A549 treated with CpdA at 1 μM for 4 hours (cell line): ENCODE measurements around the gene AHSG. TPM values are rescaled to one million over a fixed set of nuclear protein-coding genes. Genes with fewer than 3 reads are reported as not detected.

Experiments used
- total RNA-seq: library from RNA; stranded (reverse); fragments of 200-300 nt; extraction: Qiagen RNA extraction; gene quantifications from 5 replicates; pipeline ENCODE4 v1.2.3, GENCODE V29; 2022; ENCODE audit warnings: low read depth

Gene AHSG
- total RNA-seq = 0.09 to 0.12 TPM (median 0.11 TPM) in 3 of 5 replicates, not detected in the others

DNA sequence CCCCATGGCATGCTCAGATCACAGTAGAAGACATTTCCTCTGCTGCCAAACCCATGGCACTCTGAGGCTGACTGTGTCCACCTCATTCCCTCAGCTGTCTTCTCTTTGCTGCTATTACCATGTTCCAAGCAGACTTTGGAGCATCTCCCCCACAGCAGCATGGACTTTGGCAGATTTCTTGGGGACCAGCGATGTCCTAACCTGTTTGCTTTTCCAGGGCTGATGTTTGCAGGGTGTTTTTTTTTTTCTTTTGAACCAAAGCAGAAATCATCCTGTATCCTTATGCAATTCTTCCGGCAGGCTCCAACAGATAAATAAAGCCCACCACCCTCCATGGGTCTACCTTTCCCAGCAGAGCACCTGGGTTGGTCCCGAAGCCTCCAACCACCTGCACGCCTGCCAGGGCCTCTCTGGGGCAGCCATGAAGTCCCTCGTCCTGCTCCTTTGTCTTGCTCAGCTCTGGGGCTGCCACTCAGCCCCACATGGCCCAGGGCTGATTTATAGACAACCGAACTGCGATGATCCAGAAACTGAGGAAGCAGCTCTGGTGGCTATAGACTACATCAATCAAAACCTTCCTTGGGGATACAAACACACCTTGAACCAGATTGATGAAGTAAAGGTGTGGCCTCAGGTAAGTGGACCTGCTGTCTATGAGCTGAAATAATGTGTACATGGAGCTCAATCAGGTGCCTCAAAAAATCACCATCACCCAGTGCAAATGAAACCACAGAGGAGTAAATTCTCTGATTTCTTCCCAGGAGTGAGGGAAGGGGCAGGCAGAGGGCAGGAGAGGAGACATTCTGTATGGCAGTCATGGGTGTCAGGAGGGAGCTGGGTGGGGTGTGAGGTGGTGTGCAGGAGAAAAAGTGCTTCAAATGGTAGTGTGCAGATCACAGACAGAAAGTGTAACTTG, at the start of gene AHSG:
Gene AHSG, plus strand, starts transcription at position 340 of the 916 bp plus-strand sequence. Its CDS starts 82 bp downstream, at position 422.

GRCh38 chr3:186567072-186567921, 45.6 kb upstream of the AHSG start, which contains the start of gene TBCCD1:
TBCCD1 (minus strand) TSS chr3:186567339; CDS start chr3:186564329, 3,010 bp downstream.

DNA sequence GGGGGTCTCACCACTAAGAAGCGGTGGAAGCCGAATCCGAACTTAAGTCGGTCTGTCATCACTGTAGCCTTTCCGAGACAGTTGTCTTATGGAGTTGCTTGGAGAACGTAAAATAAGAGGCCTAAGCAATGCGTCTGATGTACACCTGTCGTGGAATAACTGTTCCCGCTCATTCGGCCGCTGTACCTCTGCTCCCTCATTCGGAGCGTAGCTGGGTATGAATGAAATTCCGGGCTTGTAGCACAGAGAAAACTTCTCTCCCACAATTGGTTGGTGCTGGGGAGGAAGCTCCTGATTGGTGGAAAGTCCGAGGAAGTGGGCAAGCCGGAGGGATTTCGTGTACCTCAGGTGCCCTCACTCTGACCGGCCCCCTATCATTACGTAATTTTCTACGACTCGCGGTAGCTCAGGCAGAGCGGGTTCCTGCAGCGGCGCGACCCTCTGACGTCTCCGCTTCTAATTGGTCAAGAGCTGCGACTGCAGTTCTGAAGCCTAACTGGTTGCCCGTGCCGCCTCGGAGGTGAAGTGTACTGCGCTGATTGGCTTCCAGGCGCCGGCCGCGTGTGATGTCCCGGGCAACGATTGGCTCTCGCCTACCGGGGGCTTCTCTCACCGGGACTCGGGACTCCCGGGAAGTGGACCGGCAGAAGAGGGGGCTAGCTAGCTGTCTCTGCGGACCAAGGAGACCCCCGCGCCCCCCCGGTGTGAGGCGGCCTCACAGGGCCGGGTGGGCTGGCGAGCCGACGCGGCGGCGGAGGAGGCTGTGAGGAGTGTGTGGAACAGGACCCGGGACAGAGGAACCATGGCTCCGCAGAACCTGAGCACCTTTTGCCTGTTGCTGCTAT, 42.5 kb upstream of the AHSG start, which contains the start of gene DNAJB11:
Gene DNAJB11, plus strand, starts transcription at position 625 of the 845 bp plus-strand sequence. Its CDS starts 178 bp downstream, at position 803.

GRCh38 chr3:186639778-186640472, 27.1 kb downstream of the AHSG start, which contains the start of gene FETUB:
FETUB (plus strand) TSS chr3:186640399; CDS start chr3:186640461, 62 bp downstream.

DNA sequence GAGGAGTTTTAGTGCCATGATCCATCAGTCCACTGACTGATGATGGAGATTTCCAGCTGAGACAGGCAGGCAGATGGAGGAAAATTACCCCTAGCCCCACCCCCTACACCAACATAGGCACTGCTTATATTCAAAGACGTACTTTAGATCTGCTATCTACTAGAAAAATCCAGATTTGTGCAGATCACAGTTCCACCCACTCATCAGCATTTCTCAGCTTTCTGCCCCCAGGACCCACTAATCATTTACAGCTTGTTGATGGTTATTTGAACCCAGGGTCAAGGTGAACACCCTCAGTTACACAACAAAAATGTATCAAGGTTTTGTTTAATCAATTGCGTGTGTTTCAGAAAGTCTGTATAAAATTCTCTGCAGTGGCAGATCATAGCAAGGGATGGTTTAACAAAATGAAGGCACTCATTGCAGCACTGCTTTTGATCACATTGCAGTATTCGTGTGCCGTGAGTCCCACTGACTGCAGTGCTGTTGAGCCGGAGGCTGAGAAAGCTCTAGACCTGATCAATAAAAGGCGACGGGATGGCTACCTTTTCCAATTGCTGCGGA, 52.8 kb downstream of the AHSG start, which contains the start of gene HRG:
Gene HRG, plus strand, starts transcription at position 390 of the 564 bp plus-strand sequence. Its CDS starts 18 bp downstream, at position 408.

Other genes with a start within 250 kb of the AHSG start
- gene CRYGS, start 68.7 kb upstream of the AHSG start, total RNA-seq = 0.49 to 1.2 TPM (median 0.67 TPM) in 5 replicates
- 5.4 to 6.7 TPM (median 6.6 TPM) in 5 replicates for gene TBCCD1, start 45.7 kb upstream of the AHSG start, total RNA-seq
- gene DNAJB11, start 42.3 kb upstream of the AHSG start, total RNA-seq = 61.3 to 74.1 TPM (median 65.1 TPM) in 5 replicates
- 0.05 to 0.13 TPM in 2 of 5 replicates, not detected in the others for gene FETUB, start 27.3 kb downstream of the AHSG start, total RNA-seq
- 0.02 TPM in 1 of 5 replicates, not detected in the others for gene HRG, start 53.0 kb downstream of the AHSG start, total RNA-seq
- gene KNG1, start 104.3 kb downstream of the AHSG start, total RNA-seq = not detected in 5 replicates
- 133 to 149 TPM (median 136 TPM) in 5 replicates for gene EIF4A2, start 170.5 kb downstream of the AHSG start, total RNA-seq
- gene RFC4, start 193.4 kb downstream of the AHSG start, total RNA-seq = 44.1 to 73.6 TPM (median 48.1 TPM) in 5 replicates
- not detected in 5 replicates for gene ADIPOQ, start 229.7 kb downstream of the AHSG start, total RNA-seq